Lower leg skin (tissue), 4 donors: ENCODE measurements around the gene CES2. TPM values are rescaled to one million over a fixed set of nuclear protein-coding genes. Genes with fewer than 3 reads are reported as not detected.
"Not testable (repeated sequence)": the region's sequence is repeated elsewhere in the genome, so short reads cannot be mapped to it uniquely, and the experiment has no call there.

Experiments used
- DNase-seq, 2 donors: peaks; one replicate each; pipeline ENCODE4 v3.0.0-alpha.2; 2019; ENCODE audit warnings: low spot score in 2 of 2
- H3K4me3 ChIP-seq: fragments of 200-600 bp; sonication (generic); 2 replicates; pipeline ENCODE4 v1.5.1; 2017; ENCODE audit warnings: mild to moderate bottlenecking, low read depth; ENCODE audit not compliant: poor library complexity, severe bottlenecking
- CTCF ChIP-seq, 3 donors: fragments of 450-650 bp; IDR thresholded peaks; one replicate each; pipeline ENCODE4 v1.5.1; 2016; ENCODE audit warnings: antibody characterized with exemption in 3 of 3, mild to moderate bottlenecking in 3 of 3, moderate library complexity in 2 of 3
- POLR2A ChIP-seq, 2 donors: fragments of 450-650 bp; IDR thresholded peaks; one replicate each; pipeline ENCODE4 v1.6.1; 2016 to 2017; ENCODE audit warnings: antibody characterized with exemption in 2 of 2, mild to moderate bottlenecking in 1 of 2, moderate library complexity in 1 of 2
- WGBS, 2 donors: methylation state at CpG; one replicate each; pipeline ENCODE4 v1.1.5; 2018; 5-methylcytosine and 5-hydroxymethylcytosine counted together
- intact Hi-C: fragments of 100-400 bp; cut with DNase I; formaldehyde crosslinking; loops from one replicate; pipeline ENCODE4 v1.15.0; 2023; ENCODE audit warnings: low total_unique reads
- total RNA-seq, 4 donors: library from RNA; depleted of rRNA; stranded (reverse); fragments of >200 nt; gene quantifications; one replicate each; pipeline ENCODE4 v1.1.0, GENCODE V29; 2016

Gene CES2
- total RNA-seq, 4 donors from 2014 or later: 37.4 to 90.2 (median 50.2) TPM

GRCh38 chr16:66986559-66986958, 51.2 kb downstream of the CES2 start:
- 80 to 94% methylated on average over 6 of the region's 6 CpGs for WGBS, 2 donors
- H3K4me3 ChIP-seq: no peak overlapping the region
- intact Hi-C loops: no loop called here
- DNase-seq: no peak
- no peak for TF ChIP-seq CTCF (IDR thresholded peaks at IDR 0.05)
- no peak for TF ChIP-seq POLR2A (IDR thresholded peaks at IDR 0.05)

GRCh38 chr16:66988197-66988788, 53.0 kb downstream of the CES2 start, which contains the start of gene CES4A:
CES4A (plus strand) TSS chr16:66988589; CDS start chr16:66988773, 184 bp downstream.
- intact Hi-C loops: no loop called here
- H3K4me3 ChIP-seq: no peak within 1 kb of the TSS
- DNase-seq: no peak
- WGBS, 2 donors: 53 to 60% methylated on average over 11 of the region's 11 CpGs
- TF ChIP-seq CTCF (IDR thresholded peaks at IDR 0.05) (no peak), POLR2A (IDR thresholded peaks at IDR 0.05) (no peak)

GRCh38 chr16:66991545-66992077, 56.3 kb downstream of the CES2 start:
- no peak for DNase-seq
- intact Hi-C loops: no loop called here
- WGBS, 2 donors: 81 to 85% methylated on average over 2 of the region's 2 CpGs
- no peak for TF ChIP-seq CTCF (IDR thresholded peaks at IDR 0.05)
- no peak for TF ChIP-seq POLR2A (IDR thresholded peaks at IDR 0.05)
- H3K4me3 ChIP-seq: no peak overlapping the region

GRCh38 chr16:66993558-66993957, 58.2 kb downstream of the CES2 start:
- intact Hi-C loops, H3K4me3 ChIP-seq, DNase-seq: not testable (repeated sequence)
- 96 to 97% methylated on average over 12 of the region's 12 CpGs for WGBS, 2 donors

Other genes with a start within 250 kb of the CES2 start
- 10 to 100 TPM; 11.1 to 30.2 (median 22.5) TPM for gene CMTM4, start 238.8 kb upstream of the CES2 start, total RNA-seq
- 100 to 1,000 TPM in 2 of 4 donors, 10 to 100 TPM in 2; 59.3 to 194 (median 111) TPM for gene DYNC1LI2, start 183.9 kb upstream of the CES2 start, total RNA-seq
- under 1 TPM in 1 of 4 donors, not detected in 3; 0.19 TPM for gene TERB1, start 133.9 kb upstream of the CES2 start, total RNA-seq
- 10 to 100 TPM; 36.9 to 49.1 (median 41.3) TPM for gene NAE1, start 104.5 kb upstream of the CES2 start, total RNA-seq
- not detected for gene CA7, start 91.1 kb upstream of the CES2 start, total RNA-seq
- 1 to 10 TPM; 3.2 to 8.8 (median 7.2) TPM for gene PDP2, start 55.0 kb upstream of the CES2 start, total RNA-seq
- gene CDH16, start 16.6 kb upstream of the CES2 start, total RNA-seq: under 1 TPM in 2 of 4 donors, not detected in 2; 0.10 to 0.58 TPM
- 10 to 100 TPM in 2 of 4 donors, 1 to 10 TPM in 2; 5.9 to 34.3 (median 17.4) TPM for gene RRAD, start 10.0 kb upstream of the CES2 start, total RNA-seq
- gene CIAO2B, start 1.1 kb upstream of the CES2 start, total RNA-seq: 10 to 100 TPM; 39.3 to 60.3 (median 55.4) TPM
- gene CES3, start 25.8 kb downstream of the CES2 start, total RNA-seq: 1 to 10 TPM in 3 of 4 donors, under 1 TPM in 1; 0.59 to 1.3 (median 1.2) TPM
- gene CES4A, start 53.1 kb downstream of the CES2 start, total RNA-seq: 10 to 100 TPM; 43.6 to 95.8 (median 75.9) TPM
- 10 to 100 TPM; 42.4 to 76.3 (median 48.2) TPM for gene CBFB, start 93.6 kb downstream of the CES2 start, total RNA-seq
- 10 to 100 TPM; 39.7 to 51.1 (median 46.8) TPM for gene PHAF1, start 174.4 kb downstream of the CES2 start, total RNA-seq
- gene B3GNT9, start 215.5 kb downstream of the CES2 start, total RNA-seq: 10 to 100 TPM; 10.3 to 18.0 (median 13.3) TPM
- 10 to 100 TPM; 46.3 to 51.0 (median 49.4) TPM for gene TRADD, start 224.4 kb downstream of the CES2 start, total RNA-seq
- 10 to 100 TPM; 47.3 to 97.8 (median 67.9) TPM for gene FBXL8, start 224.4 kb downstream of the CES2 start, total RNA-seq
- gene HSF4, start 229.2 kb downstream of the CES2 start, total RNA-seq: 100 to 1,000 TPM in 1 of 4 donors, 10 to 100 TPM in 3; 48.3 to 131 (median 64.7) TPM
- gene NOL3, start 235.0 kb downstream of the CES2 start, total RNA-seq: 100 to 1,000 TPM in 2 of 4 donors, 10 to 100 TPM in 2; 84.3 to 139 (median 115) TPM
- gene MATCAP1, start 248.4 kb downstream of the CES2 start, total RNA-seq: 1 to 10 TPM; 5.1 to 8.9 (median 7.3) TPM